ENCODE measurements around the gene MALRD1. TPM values are rescaled to one million over a fixed set of nuclear protein-coding genes. Genes with fewer than 3 reads are reported as not detected.

The MALRD1 gene
- total RNA-seq, 2 experiments from 2014 or later, result not detected

GRCh38 chr10:19745672-19746071 lies 697.1 kb downstream of the MALRD1 start:
- CTCF ChIA-PET, result no interaction called here

GRCh38 chr10:19749185-19749729 lies 700.7 kb downstream of the MALRD1 start:
- POLR2A ChIA-PET, result no interaction called here
- CTCF ChIA-PET, result no interaction called here
- no peaks in the 10 kb centered on the region for H3K9me3 ChIP-seq (ENCODE audit: control insufficient read depth in 1 of 2, insufficient read depth in 1 of 2, low read length in 2 of 2)
- H3K4me3 ChIP-seq (ENCODE audit: low read length), result no peak overlapping the region
- Mint-ChIP-seq H3K9me3 (no peaks in the 10 kb centered on the region), H3K27me3 (no peaks in the 10 kb centered on the region), H3K4me1 (ENCODE audit: low read depth) (no peaks in the 10 kb centered on the region), H3K36me3 (ENCODE audit: low read depth) (no peaks in the 10 kb centered on the region), H3K27ac (no peak overlapping the region), H3K4me3 (no peak overlapping the region)
- no peak for TF ChIP-seq CTCF (IDR thresholded peaks at IDR 0.05)
- H3K36me3 ChIP-seq (ENCODE audit: insufficient read depth, low read length), result no peaks in the 10 kb centered on the region
- no peak for DNase-seq
- H3K4me1 ChIP-seq (ENCODE audit: insufficient read depth, low read length), result no peaks in the 10 kb centered on the region
- no peak for ATAC-seq (ENCODE audit: poor library complexity)
- H3K27me3 ChIP-seq (ENCODE audit: control insufficient read depth in 1 of 2, insufficient read depth in 2 of 2, low read length in 2 of 2), result no peaks in the 10 kb centered on the region
- no peak overlapping the region for H3K27ac ChIP-seq (ENCODE audit: low read depth in 1 of 2, low read length in 2 of 2)
- intact Hi-C loops (cut with DNase I, micrococcal nuclease), result no loop called here

More at GRCh38 chr10:19745672-19746071, 697.1 kb downstream of the MALRD1 start:
- H3K27me3 ChIP-seq (ENCODE audit: control insufficient read depth in 1 of 2, insufficient read depth in 2 of 2, low read length in 2 of 2), result no peaks in the 10 kb centered on the region
- no peak overlapping the region for H3K27ac ChIP-seq (ENCODE audit: low read depth in 1 of 2, low read length in 2 of 2)
- no peak overlapping the region for H3K27ac Mint-ChIP-seq
- no peaks in the 10 kb centered on the region for H3K36me3 ChIP-seq (ENCODE audit: insufficient read depth, low read length)
- H3K27me3 Mint-ChIP-seq, result no peaks in the 10 kb centered on the region
- no peaks in the 10 kb centered on the region for H3K4me1 Mint-ChIP-seq (ENCODE audit: low read depth)
- H3K36me3 Mint-ChIP-seq (ENCODE audit: low read depth), result no peaks in the 10 kb centered on the region
- POLR2A ChIA-PET, result no interaction called here
- peaks cover 7% of the 10 kb centered on the region for H3K9me3 Mint-ChIP-seq
- TF ChIP-seq CTCF (IDR thresholded peaks at IDR 0.05), result no peak
- H3K4me1 ChIP-seq (ENCODE audit: insufficient read depth, low read length), result no peaks in the 10 kb centered on the region
- H3K4me3 Mint-ChIP-seq, result no peak overlapping the region
- DNase-seq (no peak), ATAC-seq (ENCODE audit: poor library complexity) (no peak)
- H3K9me3 ChIP-seq (ENCODE audit: control insufficient read depth in 1 of 2, insufficient read depth in 1 of 2, low read length in 2 of 2), result peaks cover 0 to 3% of the 10 kb centered on the region in 2 experiments
- H3K4me3 ChIP-seq (ENCODE audit: low read length), result no peak overlapping the region
- intact Hi-C loops (cut with DNase I, micrococcal nuclease), result no loop called here

- Mint-ChIP-seq H3K27ac (no peak overlapping the region), H3K9me3 (no peaks in the 10 kb centered on the region), H3K36me3 (ENCODE audit: low read depth) (no peaks in the 10 kb centered on the region), H3K4me3 (no peak overlapping the region), H3K27me3 (no peaks in the 10 kb centered on the region), H3K4me1 (ENCODE audit: low read depth) (no peaks in the 10 kb centered on the region)
- ChIA-PET CTCF (no interaction called here), POLR2A (no interaction called here)
- Histone ChIP-seq H3K36me3 (ENCODE audit: insufficient read depth, low read length) (no peaks in the 10 kb centered on the region), H3K4me3 (ENCODE audit: low read length) (no peak overlapping the region), H3K9me3 (ENCODE audit: control insufficient read depth in 1 of 2, insufficient read depth in 1 of 2, low read length in 2 of 2) (no peaks in the 10 kb centered on the region), H3K4me1 (ENCODE audit: insufficient read depth, low read length) (no peaks in the 10 kb centered on the region), H3K27ac (ENCODE audit: low read depth in 1 of 2, low read length in 2 of 2) (no peak overlapping the region), H3K27me3 (ENCODE audit: control insufficient read depth in 1 of 2, insufficient read depth in 2 of 2, low read length in 2 of 2) (no peaks in the 10 kb centered on the region)
- intact Hi-C loops (cut with DNase I, micrococcal nuclease), result no loop called here
- TF ChIP-seq CTCF (IDR thresholded peaks at IDR 0.05), result no peak
- ATAC-seq (ENCODE audit: poor library complexity) (no peak), DNase-seq (no peak)
Observed at GRCh38 chr10:19750972-19751371, 702.4 kb downstream of the MALRD1 start.

All from CD4-positive, alpha-beta T cell (primary cell).